ENCODE data around the gene TGFBR3.

The TGFBR3 gene

DNA sequence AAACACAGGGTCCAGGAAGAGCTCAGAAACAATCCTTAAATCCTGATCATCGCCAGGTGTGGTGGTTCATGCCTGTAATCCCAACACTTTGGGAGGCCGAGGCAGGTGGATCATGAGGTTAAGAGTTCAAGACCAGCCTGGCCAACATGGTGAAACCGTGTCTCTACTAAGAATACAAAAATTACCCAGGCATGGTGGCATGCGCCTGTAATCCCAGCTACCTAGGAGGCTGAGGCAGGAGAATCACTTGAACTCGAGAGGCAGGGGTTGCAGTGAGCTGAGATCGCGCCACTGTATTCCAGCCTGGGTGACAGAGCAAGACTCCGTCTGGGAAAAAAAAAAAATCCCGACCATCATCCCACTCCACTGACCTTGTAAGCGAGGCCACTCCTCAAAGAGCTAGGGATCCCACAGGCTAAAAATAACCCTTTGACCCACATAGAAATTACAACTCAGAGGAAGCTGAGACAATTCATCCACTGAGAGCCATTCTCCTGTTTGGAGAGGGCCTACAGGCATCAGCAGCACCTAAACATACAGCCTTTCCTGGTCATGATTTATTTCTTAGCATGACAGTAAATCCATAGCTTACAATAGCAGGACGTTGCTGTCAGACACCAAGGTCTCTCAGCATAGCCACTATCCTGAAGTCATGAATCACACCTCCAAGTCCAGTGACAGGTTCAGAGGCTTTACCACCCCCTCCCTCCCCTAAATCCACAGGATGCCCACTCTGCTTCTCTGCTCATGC lies 66.7 kb downstream of the TGFBR3 start:
- no peak for DNase-seq

DNA sequence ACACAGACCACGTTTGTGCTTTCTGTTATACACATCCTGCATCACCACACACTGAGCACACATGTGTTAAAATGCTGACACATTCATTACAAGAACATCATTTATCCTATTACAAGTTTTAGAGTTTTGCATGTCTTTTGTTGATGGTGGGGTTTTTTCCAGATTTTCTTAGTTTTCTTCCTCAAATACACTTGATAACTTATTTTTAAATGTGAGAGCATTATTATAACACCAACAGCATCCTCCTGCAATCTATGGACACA lies 67.3 kb downstream of the TGFBR3 start:
- DNase-seq: no peak

DNA sequence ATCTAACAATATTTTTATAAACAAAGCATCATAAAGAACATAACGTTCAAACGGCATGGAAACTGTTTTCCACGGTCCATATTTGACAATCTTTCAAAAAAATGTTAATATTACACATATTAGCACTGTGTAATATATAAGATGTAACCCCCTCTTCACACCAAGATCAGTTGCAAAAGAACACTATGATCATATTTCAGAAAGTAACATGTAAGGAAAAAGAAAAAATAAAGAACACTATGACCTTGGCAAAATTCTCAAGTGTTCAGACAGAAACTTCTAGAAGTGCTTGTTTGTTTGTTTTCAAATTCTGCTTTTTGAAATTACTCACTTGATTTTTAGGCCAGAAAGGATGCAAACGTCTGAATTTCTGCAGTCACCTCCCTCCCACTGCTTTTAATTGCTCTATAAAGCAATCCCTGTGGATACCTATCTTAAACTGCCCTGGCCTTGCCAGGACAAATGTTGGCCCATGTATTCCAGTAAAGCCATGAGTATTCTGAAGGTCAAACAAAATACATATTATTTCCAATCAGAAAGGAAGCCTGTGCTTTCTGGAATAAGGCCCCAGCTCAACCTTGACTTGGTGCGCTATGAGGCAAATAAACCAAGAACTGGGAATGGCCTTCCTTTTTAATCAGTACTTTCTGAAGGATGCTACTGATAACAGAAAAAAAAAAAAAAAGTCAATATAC lies 68.6 kb downstream of the TGFBR3 start:
- no peak for DNase-seq

DNA sequence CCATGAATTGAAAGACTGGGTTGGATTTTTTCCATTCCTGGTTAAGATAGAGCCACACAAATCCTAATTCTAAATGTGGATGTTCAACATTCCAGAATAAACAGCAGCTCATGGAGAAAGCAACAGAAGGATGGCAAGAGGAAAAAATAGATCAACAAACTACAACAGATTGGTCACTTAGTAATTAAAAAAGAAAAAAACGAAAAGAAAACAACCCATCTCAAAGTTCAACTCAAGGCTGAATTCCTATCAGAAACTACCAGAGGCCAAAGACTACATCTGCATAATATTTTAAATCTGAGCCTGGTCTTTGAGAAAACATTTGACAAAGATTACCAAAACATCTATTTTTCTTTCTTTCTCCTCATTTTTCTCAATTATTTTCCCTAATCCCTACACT lies 69.9 kb downstream of the TGFBR3 start:
- DNase-seq: no peak

DNA sequence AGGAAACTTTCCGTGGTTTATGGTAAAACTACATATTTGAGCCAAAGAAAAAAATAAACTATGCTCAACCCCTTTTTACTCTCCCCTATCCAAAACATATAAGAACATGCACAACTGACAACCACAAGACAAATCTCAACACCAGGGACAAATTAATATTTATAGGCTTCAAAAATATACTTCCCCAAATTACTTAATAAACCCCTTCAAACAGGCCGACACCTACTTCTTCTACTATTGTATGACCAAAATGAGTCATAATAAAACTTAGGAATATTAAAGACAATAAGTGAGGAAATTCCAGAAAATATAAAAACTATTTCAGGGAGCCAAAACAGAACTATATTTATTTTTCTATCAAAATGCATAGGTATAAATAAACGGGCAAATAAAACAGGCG lies 71.5 kb downstream of the TGFBR3 start:
- DNase-seq: no peak

DNA sequence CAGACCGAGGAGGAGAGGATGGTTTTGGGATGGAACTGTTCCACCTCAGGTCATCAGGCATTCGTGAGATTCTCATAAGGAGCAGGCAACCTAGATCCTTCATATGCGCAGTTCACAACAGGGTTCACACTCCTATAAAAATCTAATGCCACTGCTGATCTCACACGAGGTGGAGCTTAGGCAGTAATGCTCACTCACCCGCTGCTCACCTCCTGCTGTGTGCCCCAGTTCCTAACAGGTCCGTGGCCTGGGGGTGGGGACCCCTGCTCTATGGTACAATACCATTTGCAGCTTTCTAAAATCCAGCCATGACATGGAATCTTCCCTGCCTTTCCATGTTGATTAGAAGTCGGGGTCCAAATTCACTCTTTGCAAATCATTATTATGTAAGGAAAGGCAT lies 72.1 kb downstream of the TGFBR3 start:
- DNase-seq: no peak

DNA sequence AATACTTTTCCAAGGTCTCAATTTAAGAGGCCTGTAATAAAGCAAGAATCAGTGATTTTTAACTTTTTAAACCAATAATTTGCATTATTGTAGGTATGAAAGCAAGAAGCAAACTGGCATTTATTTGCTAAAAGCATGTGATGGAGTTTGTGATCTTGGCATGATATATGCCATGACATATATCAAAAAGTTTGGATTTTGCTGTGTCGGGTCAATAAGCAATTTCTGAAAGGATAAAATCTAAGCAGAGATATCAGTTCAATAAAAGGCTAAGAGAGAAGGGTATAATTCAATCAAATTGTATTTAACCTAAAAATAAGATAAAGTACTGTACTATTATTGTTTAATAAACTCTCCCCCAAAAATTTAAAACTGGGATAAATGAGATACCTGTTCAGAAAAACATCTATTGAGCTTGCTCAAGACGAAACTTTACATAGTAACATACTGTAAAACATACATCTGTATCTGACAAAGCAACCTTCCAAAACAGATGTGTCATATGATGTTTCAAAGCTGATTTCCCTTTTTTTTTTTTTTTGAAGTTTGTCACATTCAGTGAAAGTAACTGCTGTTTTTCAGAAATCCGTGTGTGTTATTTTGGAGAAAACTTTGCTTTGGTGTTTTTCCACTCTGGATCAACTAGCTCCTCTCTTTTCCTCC lies 74.5 kb downstream of the TGFBR3 start:
- no peak for DNase-seq

DNA sequence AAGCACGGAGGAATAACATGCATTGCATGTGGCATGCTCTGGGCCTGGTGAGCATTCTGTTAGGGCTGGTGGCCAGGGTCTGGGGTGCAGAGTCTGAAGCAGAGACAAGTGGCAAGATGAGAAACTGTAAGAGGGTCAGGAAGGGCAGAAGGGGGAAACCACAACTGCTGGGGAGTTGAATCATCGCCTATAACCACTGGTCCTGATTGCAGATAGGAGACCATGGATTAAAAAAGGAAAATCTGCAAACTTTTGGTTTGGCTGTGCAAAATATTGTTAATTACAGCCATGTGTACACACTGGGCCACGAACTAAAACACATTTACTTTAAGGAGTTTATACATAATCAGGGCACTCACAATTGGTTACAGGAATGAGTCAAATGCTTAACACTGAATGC lies 76.6 kb downstream of the TGFBR3 start:
- DNase-seq: no peak

DNA sequence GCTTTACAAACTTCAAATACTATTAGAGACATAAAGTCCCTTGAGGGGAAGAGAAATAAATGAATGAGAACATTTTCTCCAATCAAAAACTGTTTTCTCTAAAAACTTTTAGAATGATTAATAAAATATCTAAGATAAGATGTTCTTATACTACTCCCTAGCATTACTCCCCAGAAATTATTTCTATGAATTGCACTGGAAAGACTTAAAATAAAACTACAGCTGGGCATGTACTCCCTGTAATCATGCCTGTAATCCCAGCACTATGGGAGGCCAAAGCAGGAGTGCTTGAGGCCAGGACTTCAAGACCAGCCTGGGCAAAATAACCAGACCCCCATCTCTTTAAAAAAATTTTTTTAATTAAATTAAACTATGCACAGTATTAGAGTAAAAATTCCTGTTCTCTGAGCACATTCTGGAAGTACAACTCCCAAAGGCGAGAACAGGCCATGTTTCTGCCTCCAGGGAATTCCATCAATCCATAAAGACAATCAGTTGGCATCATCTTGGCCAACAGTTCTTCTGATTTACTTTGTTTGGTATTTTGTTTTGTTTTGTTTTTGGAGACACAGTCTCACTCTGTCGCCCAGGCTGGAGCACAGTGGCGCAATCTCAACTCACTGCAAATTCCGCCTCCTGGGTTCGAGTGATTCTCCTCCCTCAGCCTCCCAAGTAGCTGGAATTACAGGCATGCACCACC lies 77.9 kb downstream of the TGFBR3 start:
- DNase-seq: no peak

DNA sequence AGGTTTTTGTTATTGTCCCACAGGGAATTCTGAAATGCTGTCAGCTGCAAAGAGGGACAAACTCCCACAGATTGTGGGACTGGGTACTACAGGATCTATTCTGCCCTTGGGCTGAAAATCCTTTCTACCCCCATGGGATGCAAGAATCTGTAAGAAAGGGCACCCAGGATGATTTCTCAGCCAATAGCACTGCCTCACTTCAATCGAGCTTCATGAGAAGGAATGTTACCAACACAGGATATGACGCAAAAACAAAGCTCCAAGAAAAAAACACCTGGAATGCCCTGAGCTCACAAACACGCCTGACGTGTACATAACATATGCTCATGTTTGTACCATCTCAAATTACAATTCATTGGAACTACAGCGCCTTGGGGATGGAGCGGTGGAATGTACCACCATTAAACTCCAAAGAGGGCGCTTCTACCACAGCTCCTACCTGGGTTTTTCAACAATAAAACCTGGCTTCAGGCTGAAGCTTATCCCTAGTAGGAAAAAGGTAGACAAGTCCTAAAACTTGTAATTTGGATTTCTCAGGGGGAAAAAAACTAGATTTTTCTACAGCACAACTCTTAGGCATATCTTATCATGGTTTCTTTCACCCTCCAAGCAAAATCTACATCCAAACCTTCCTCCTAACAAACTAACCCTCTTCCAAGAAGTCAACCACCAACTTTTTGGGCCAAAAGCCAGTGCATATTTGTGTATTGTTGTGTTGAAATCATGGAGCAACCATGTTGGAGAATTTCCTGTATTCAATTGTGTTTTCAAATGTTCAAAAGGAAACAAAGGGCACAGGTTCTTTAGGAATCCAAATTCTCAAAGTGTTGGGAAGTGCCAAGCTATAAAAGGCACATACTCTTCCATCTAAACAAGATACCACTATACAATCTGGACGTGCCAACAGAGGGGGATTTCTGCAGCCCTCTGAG lies 78.9 kb downstream of the TGFBR3 start:
- DNase-seq: no peak

DNA sequence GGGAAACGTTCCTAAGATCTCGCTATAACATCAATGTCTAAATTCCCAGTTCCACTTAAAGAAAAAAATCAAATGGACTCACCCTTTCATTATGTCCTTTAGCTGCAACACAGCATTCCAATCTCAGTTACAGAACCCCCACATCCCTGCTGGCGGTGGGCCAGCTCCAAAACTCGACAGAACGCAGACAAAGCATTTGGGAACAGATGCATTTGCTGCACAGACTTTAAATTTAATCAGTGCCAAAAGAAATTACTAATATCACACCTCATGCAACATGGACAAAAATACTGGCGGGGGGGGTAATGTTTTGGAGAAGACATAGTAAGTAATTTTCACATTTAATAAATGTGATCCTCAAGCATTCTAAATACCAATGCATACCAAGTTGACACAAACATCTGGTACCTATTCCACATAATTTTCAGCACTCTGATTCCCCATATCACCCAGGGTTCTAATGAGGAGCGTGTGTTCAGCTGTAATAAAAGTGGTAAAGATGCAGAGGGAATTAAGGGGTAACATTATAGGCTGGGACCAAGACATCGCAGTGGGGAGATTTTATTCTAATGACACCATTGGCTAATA lies 79.7 kb downstream of the TGFBR3 start:
- DNase-seq: no peak

DNA sequence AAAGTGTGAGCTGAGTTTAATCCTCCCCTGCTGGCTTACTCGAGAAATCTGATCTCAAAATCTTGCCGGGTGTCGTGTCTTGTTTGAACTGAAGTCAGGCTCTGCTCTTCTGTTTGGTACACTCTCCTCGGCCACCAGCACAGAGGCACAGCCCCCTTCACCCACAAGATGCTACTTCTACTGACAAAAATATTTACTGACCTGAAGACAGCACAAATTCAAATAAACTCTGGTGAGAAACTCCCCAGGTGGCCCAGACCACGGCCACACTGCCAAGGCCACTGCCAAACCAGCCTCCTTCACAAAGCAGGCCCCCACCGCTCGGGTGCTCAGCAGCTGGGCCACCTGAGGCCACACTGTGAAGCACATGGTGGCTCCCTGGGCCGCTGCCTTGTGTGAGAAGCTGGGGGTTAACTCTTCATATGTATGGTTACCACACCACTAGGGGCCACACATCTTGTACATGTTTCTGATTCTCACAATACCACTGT lies 80.6 kb downstream of the TGFBR3 start:
- DNase-seq: no peak

DNA sequence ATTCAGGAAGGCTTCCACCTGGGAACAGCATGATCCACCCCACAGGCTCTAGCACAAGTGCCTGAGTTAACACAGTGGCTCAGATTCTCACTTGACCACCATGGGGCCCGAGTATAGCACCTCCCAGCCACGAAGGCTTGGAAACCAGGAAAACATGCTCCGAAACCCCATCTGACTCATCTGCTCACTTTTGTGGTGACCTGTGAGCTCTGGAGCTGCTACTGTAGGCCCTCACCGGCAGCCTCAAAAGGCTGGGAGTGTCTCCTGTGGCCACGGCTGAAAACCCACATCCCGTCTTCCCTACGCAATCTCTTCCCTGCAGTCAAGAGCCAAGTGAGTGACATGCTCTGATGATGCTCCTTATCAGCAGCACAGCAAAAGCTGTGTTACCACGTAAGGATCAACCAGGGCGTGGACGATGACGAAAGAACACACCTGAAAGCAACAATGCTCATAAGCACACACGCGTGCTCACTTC lies 81.4 kb downstream of the TGFBR3 start:
- DNase-seq: no peak

DNA sequence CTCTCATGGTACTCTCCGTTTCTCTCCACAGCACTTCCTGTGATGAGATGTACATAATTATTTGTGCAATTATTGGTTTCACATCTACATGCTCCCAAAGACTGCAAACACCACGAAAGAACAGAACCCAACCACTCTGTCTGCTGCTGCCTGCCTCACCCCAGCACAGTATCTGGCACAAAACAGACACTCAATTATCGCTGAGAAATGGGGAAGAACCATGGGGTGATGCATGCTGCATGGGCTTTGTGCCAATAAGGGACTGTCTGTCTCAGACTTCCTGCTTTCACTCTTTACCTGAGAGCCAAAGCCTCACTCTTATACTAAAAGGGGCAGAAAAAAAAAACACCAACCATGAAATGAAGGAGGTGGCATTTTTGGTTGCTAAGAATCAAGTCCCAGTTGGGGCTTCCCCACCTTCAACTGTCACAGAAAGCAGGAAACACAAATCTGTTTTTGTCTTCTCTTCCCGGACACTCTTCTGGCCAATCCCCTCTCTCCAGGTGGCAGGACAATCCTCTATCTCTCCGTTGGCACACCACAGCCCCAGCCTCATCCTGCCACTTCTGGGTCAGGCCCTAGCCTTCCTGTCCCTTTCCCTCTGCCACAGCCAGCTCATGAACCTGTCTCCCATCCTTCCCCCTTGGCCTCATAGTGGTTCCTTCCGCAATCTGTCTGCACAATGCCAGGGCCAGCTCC lies 82.0 kb downstream of the TGFBR3 start:
- no peak for DNase-seq

DNA sequence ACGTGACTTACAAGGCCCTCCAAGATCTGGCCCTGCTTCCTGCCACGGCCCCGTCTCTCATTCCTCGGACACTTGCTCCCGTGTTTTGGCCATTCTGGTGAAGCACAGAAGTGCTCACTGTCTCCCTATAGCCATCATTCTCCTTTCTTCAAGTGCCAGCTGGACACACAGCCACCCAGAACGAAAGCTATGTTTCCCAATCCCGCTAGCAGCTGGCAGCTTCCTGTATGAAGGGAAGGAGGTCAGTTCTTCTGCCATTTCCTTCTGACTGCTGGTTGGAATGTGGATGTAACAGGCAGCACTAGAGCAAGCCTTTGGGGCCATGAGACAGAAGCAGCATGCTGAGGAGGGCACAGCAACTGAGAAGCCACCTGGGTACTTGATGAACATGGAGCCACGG lies 82.8 kb downstream of the TGFBR3 start:
- no peak for DNase-seq

DNA sequence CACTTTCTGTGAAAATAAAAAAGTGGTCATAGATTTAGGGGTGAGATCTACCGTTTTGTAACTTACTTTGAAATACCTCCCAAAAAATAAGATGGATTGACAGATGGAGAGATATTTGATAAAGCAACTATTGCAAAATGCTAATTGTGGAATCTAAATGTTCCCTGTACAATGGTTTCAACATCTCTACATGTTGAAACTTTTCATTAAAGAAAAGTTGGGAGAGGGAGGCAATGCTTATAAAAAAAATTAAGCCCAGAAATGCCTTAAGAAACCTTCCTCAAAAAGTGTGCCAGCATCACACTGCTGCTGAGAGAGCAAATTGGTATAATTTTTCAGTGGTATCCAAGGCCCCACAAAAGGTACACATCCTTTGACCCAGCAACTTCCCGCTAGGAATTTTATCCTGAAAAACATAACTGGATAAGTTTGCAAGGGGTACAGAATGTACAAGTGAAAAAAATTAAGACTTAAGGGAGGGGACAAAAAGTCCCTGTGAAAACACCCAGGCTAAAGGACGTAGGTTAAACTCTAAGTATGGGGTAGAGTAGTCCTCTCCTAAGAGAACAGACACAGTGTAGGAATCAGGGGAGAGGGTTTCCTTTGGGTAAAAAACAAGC lies 84.3 kb downstream of the TGFBR3 start:
- DNase-seq: no peak

DNA sequence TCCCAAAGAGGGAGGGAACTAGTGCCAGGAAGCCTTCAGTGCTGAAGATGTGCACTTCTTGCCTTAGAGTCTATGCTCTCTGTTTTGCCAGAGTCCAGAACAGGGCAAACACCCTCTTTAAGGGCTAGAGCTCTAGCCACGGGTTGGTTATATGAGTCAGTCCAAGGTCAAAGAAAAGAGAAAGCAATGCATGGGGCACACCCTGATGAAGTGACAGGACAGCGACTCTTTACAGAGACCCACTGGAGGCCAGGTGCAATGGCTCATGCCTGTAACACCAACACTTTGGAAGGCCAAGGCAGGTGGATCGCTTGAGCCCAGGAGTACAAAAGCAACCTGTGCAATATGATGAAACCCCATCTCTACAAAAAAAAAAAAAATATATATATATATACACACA lies 86.1 kb downstream of the TGFBR3 start:
- no peak for DNase-seq

DNA sequence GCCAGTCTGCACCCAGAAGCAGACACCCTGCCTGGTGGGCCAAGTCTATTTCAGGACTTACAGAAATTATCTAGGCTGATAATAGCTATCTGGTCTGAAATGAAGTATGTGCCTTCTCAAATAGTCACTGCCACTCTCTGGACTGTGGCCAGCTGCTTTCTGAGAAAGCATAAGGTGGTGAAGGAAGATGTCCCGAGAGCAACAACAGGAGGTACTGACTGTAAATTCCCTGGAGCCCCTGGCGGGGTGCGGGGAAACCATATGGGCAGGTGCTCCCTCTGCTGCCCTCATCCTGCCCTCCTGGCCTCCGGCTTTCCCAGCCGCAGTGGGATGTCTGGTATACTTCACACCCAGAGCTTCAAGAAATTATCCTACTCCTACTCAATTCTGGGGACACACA lies 86.8 kb downstream of the TGFBR3 start:
- no peak for DNase-seq

DNA sequence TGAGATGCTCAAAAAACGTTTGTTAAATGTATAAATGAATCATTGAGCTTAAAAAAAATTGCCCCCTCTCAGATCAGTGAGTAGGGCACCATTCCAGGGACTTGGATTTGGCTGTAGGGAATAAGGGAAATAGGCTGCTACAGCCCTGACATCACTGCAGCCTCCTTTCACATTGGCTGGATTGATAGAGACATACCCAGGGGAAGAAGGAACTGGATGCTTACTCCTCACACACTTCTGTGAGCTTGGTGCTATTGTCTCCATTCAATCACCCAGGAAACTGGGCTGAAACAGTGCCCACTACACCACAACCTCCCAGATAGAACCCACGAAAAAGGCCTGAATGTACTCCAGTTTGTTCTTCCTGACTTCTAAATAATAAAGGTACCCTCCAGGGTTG lies 87.2 kb downstream of the TGFBR3 start:
- no peak for DNase-seq

DNA sequence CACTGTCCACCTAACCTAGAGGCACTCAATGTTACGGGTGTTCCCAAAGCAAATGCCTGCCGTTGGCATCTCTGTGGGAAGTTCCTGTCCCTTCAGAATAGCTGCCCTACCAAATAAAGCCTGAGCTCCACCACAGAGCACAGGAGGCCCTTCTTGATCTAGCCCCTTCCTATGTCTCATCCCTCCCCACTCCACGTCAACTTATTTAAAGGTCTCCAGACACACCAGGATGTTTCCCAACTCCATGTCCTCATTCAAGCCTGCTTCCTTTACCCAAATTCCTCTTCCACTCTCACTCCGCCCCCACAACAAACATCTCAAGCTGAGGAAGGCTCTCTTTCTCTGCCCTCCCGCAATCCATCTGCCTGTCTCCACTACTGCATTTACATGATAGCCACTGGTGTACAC lies 87.7 kb downstream of the TGFBR3 start:
- no peak for DNase-seq

DNA sequence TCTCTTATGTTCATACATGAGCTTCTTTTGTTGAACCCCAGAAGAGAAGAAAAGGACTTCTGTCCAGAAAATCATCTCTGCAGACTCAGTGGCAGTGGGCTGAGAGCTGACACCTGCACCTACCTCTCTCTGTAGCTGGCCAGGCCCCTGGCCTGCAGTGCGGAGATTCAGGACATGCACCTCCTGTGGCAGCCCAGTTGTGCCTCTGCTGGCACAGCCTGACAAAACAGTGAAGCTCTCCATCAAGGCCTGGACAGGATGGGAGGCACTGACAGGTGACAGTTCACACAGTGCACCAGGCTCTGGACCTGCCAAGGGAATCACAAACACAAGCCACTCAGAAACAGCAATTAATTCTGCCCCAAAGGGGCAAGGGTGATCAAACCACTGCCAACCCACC lies 88.8 kb downstream of the TGFBR3 start:
- DNase-seq: no peak

All from T1000 (cell line).